ENCODE results near the gene TAF11.

TAF11 gene

GRCh38 chr6:34834789-34835518 is 52.9 kb downstream of the TAF11 start:
- CTCF ChIA-PET = no interaction called here
- DNase-seq (ENCODE audit: low read depth, low spot score) = no peak
- POLR2A ChIA-PET = no interaction called here
- no peak overlapping the region for H3K4me3 ChIP-seq (ENCODE audit: low read depth, low read length)
- TF ChIP-seq CTCF (IDR thresholded peaks at IDR 0.05; ENCODE audit: insufficient read depth, low read length, missing control alignments) = no peak

- no peak for TF ChIP-seq CTCF (IDR thresholded peaks at IDR 0.05; ENCODE audit: insufficient read depth, low read length, missing control alignments)
- ChIA-PET CTCF (interaction anchor here (0.6 kb wide), 1 partner anchor 10 kb away, joined by 3 read pairs; no protein-coding TSS in a partner anchor), POLR2A (no interaction called here)
- no peak overlapping the region for H3K4me3 ChIP-seq (ENCODE audit: low read depth, low read length)
- DNase-seq (ENCODE audit: low read depth, low spot score) = no peak
Observed at GRCh38 chr6:34832942-34833341, 54.9 kb downstream of the TAF11 start.

GRCh38 chr6:34829137-34829536 is 58.7 kb downstream of the TAF11 start:
- no peak for DNase-seq (ENCODE audit: low read depth, low spot score)
- TF ChIP-seq CTCF (IDR thresholded peaks at IDR 0.05; ENCODE audit: insufficient read depth, low read length, missing control alignments) = no peak
- POLR2A ChIA-PET = no interaction called here
- H3K4me3 ChIP-seq (ENCODE audit: low read depth, low read length) = no peak overlapping the region
- CTCF ChIA-PET = interaction anchor here (1.3 kb wide), 1 partner anchor 23 kb away, joined by 3 read pairs; no protein-coding TSS in a partner anchor

Data from AG04449 (cell line).